ENCODE data around the gene FCAMR. TPM values are rescaled to one million over a fixed set of nuclear protein-coding genes. Genes with fewer than 3 reads are reported as not detected.

The FCAMR gene
- polyA plus RNA-seq, 3 donors: not detected

DNA sequence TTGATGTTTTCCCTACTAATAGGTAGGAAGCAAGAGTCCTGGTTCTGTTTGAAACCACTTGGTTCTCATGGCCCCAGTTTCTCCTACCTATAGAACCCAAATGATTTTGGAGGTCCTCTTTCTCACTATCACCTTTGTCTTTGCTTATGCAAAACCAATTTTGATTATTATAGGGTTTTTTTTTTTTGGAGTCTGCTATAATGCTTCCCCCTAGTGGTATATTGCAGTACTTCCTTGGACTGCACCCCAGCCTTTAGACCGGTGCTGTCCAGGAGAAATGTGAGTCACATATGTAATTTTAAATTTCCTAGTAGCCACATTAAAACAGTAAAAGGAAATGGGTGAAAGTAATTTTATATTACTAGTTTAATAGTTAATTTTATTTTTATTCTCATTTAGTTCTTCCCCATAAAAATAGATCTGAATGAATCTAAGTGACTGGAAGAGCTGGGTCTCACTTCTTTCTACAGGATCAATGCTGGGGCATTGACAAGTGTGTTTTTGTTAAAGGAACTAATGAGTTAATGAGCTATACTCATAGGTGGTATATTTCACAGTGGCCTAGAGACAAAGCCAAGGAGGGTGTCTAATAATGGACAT is 59.1 kb downstream of the FCAMR start:
- Mint-ChIP-seq H3K9me3 (peaks cover 0 to 19% (median 2%) of the 10 kb centered on the region in 7 donors), H3K36me3 (peaks cover 0 to 12% of the 10 kb centered on the region in 2 donors), H3K4me1 (peaks cover 23% of the 10 kb centered on the region), H3K4me3 (peak overlapping the region in 1 of 2 donors; percentile 67), H3K27ac (no peak overlapping the region), H3K27me3 (ENCODE audit: low read depth in 3 of 3) (peaks cover 34 to 55% (median 40%) of the 10 kb centered on the region in 3 donors)
- intact Hi-C loops (cut with micrococcal nuclease): loop anchor here (5.0 to 10.0 kb wide), 4 partner anchors 44 to 276 kb away; partner anchors contain the start of genes DYRK3 (in 2 of the 2), IL20 (in 2 of the 2) and FCAMR (in 1 of the 2)
- no peak overlapping the region for H3K9ac ChIP-seq (ENCODE audit: insufficient read depth, low read length, poor library complexity, severe bottlenecking)
- peaks cover 10 to 11% of the 10 kb centered on the region in 2 donors for H3K4me1 ChIP-seq (ENCODE audit: control insufficient read depth in 1 of 2, insufficient read depth in 2 of 2, low read length in 2 of 2)
- no peak overlapping the region for H3K27ac ChIP-seq (ENCODE audit: low read depth in 1 of 2, low read length in 2 of 2)
- no peak overlapping the region for H3K4me3 ChIP-seq (replicated peaks in 1 of 3; ENCODE audit: low read depth in 2 of 3, low read length in 3 of 3)
- no peak overlapping the region for H2AFZ ChIP-seq (ENCODE audit: insufficient read depth, low read depth, low read length, poor library complexity, severe bottlenecking)
- TF ChIP-seq, protein P1, sequence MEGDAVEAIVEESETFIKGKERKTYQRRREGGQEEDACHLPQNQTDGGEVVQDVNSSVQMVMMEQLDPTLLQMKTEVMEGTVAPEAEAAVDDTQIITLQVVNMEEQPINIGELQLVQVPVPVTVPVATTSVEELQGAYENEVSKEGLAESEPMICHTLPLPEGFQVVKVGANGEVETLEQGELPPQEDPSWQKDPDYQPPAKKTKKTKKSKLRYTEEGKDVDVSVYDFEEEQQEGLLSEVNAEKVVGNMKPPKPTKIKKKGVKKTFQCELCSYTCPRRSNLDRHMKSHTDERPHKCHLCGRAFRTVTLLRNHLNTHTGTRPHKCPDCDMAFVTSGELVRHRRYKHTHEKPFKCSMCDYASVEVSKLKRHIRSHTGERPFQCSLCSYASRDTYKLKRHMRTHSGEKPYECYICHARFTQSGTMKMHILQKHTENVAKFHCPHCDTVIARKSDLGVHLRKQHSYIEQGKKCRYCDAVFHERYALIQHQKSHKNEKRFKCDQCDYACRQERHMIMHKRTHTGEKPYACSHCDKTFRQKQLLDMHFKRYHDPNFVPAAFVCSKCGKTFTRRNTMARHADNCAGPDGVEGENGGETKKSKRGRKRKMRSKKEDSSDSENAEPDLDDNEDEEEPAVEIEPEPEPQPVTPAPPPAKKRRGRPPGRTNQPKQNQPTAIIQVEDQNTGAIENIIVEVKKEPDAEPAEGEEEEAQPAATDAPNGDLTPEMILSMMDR (IDR thresholded peaks at IDR 0.05): peak; percentile 95
- no CpG with 5 or more reads among the region's 1 CpG for WGBS (ENCODE audit: insufficient coverage)
- H3K9me3 ChIP-seq (replicated peaks in 1 of 2; ENCODE audit: control insufficient read depth in 1 of 2, insufficient read depth in 1 of 2, low read length in 2 of 2): no peaks in the 10 kb centered on the region
- H3K27me3 ChIP-seq (ENCODE audit: control insufficient read depth in 2 of 2, insufficient read depth in 2 of 2, low read length in 2 of 2): peaks cover 30 to 43% of the 10 kb centered on the region in 2 donors
- H3K4me2 ChIP-seq (replicated peaks; ENCODE audit: extremely low read depth, low read length, poor library complexity, severe bottlenecking): no peak overlapping the region
- no peaks in the 10 kb centered on the region for H3K36me3 ChIP-seq (replicated peaks in 1 of 2; ENCODE audit: control insufficient read depth in 1 of 2, insufficient read depth in 2 of 2, low read length in 2 of 2)
- DNase-seq: peak; percentile 56 to 73 (median 62)
- no peaks in the 10 kb centered on the region for H3K79me2 ChIP-seq (ENCODE audit: insufficient read depth, low read length)
- H4K20me1 ChIP-seq (ENCODE audit: insufficient read depth, low read length): no peaks in the 10 kb centered on the region

GRCh38 chr1:206909883-206910318 is 60.4 kb downstream of the FCAMR start:
- H3K4me1 Mint-ChIP-seq: peaks cover 28% of the 10 kb centered on the region
- H3K9ac ChIP-seq (ENCODE audit: insufficient read depth, low read length, poor library complexity, severe bottlenecking): no peak overlapping the region
- intact Hi-C loops (cut with micrococcal nuclease): loop anchor here (5.0 to 10.0 kb wide), 4 partner anchors 43 to 275 kb away; partner anchors contain the start of genes DYRK3 (in 2 of the 2), IL20 (in 2 of the 2) and FCAMR (in 1 of the 2)
- peak overlapping the region; percentile 58 to 67 for H3K4me3 Mint-ChIP-seq
- H3K27ac Mint-ChIP-seq: no peak overlapping the region
- H3K9me3 ChIP-seq (replicated peaks in 1 of 2; ENCODE audit: control insufficient read depth in 1 of 2, insufficient read depth in 1 of 2, low read length in 2 of 2): no peaks in the 10 kb centered on the region
- H3K9me3 Mint-ChIP-seq: peaks cover 0 to 19% (median 2%) of the 10 kb centered on the region in 7 donors
- H3K4me3 ChIP-seq (replicated peaks in 1 of 3; ENCODE audit: low read depth in 2 of 3, low read length in 3 of 3): peak overlapping the region in 1 of 3 experiments; percentile 49
- H3K4me2 ChIP-seq (replicated peaks; ENCODE audit: extremely low read depth, low read length, poor library complexity, severe bottlenecking): peak overlapping the region; percentile 68
- H3K27me3 ChIP-seq (ENCODE audit: control insufficient read depth in 2 of 2, insufficient read depth in 2 of 2, low read length in 2 of 2): peaks cover 30 to 43% of the 10 kb centered on the region in 2 donors
- TF ChIP-seq, protein P1 (IDR thresholded peaks at IDR 0.05): no peak
- no peak overlapping the region for H3K27ac ChIP-seq (ENCODE audit: low read depth in 1 of 2, low read length in 2 of 2)
- peaks cover 36 to 58% (median 37%) of the 10 kb centered on the region in 3 donors for H3K27me3 Mint-ChIP-seq (ENCODE audit: low read depth in 3 of 3)
- no peaks in the 10 kb centered on the region for H3K36me3 ChIP-seq (replicated peaks in 1 of 2; ENCODE audit: control insufficient read depth in 1 of 2, insufficient read depth in 2 of 2, low read length in 2 of 2)
- peaks cover 10 to 19% of the 10 kb centered on the region in 2 donors for H3K4me1 ChIP-seq (ENCODE audit: control insufficient read depth in 1 of 2, insufficient read depth in 2 of 2, low read length in 2 of 2)
- no peak for DNase-seq
- no peaks in the 10 kb centered on the region for H4K20me1 ChIP-seq (ENCODE audit: insufficient read depth, low read length)
- H3K79me2 ChIP-seq (ENCODE audit: insufficient read depth, low read length): no peaks in the 10 kb centered on the region
- H3K36me3 Mint-ChIP-seq: peaks cover 0 to 13% of the 10 kb centered on the region in 2 donors
- 53% methylated on average over 11 of the region's 14 CpGs for WGBS (ENCODE audit: insufficient coverage)
- H2AFZ ChIP-seq (ENCODE audit: insufficient read depth, low read depth, low read length, poor library complexity, severe bottlenecking): peak overlapping the region; percentile 37

Data from CD14-positive monocyte (primary cell).